HFF-Myc (cell line): ENCODE data around the gene TSPAN9.

Experiments used
- DNase-seq: peaks from one replicate; pipeline ENCODE4 v3.0.0-alpha.2; 2011; ENCODE audit warnings: low read depth; ENCODE audit errors: extremely low read depth
- H3K4me3 ChIP-seq: replicated peaks from 2 replicates; pipeline ENCODE4 v1.5.1; 2011; ENCODE audit warnings: low read depth, mild to moderate bottlenecking, control low read depth, low read length
- TF ChIP-seq, protein P1 (sequence below): IDR thresholded peaks from 2 replicates; pipeline ENCODE4 v1.5.1; 2012; ENCODE audit warnings: mild to moderate bottlenecking, low read depth, low read length, control low read depth; ENCODE audit errors: missing control alignments

Gene TSPAN9

DNA sequence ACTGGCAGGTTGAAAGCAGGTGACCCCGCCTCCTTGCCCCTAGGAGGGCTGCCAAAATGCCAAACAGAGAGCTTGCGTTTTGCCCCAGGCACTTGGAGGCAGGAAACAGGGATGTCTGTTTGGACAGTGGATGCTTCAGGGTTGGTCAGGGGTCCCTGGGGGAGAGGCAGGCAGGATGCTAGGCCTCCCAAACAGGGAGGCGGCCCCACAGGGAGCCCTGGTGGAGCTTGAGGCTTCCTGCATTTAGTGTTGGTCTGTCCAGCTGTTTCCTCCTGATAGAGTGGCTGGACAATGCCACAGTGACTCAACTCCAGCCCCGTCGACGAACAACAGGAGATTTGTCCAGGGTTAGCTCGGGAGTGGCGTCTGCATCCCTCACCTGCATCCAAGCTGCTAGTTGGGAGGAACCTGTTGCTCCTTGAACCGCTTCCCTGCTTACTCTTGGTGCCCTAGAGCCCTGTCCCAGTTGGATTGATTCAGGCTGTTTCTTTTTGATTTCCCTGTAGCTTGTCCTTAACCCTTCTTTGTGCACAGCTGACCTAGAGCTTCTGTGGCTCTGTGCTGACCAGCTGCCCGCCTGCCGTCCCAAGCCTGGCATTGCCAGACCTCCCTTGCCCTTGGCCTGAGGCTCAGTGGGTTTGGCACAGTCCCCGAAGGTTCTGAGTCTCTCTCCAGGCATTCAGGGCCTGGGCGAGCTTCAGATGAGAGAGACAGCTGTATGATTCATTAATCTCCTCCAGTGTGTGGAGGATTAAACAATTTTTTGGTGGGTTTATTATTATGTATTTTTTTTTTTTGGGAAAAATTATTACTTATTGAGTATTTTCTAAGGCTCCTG lies 45.9 kb downstream of the TSPAN9 start:
- no peak overlapping the region for H3K4me3 ChIP-seq
- no peak for DNase-seq
- TF ChIP-seq, protein P1, sequence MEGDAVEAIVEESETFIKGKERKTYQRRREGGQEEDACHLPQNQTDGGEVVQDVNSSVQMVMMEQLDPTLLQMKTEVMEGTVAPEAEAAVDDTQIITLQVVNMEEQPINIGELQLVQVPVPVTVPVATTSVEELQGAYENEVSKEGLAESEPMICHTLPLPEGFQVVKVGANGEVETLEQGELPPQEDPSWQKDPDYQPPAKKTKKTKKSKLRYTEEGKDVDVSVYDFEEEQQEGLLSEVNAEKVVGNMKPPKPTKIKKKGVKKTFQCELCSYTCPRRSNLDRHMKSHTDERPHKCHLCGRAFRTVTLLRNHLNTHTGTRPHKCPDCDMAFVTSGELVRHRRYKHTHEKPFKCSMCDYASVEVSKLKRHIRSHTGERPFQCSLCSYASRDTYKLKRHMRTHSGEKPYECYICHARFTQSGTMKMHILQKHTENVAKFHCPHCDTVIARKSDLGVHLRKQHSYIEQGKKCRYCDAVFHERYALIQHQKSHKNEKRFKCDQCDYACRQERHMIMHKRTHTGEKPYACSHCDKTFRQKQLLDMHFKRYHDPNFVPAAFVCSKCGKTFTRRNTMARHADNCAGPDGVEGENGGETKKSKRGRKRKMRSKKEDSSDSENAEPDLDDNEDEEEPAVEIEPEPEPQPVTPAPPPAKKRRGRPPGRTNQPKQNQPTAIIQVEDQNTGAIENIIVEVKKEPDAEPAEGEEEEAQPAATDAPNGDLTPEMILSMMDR: no peak

DNA sequence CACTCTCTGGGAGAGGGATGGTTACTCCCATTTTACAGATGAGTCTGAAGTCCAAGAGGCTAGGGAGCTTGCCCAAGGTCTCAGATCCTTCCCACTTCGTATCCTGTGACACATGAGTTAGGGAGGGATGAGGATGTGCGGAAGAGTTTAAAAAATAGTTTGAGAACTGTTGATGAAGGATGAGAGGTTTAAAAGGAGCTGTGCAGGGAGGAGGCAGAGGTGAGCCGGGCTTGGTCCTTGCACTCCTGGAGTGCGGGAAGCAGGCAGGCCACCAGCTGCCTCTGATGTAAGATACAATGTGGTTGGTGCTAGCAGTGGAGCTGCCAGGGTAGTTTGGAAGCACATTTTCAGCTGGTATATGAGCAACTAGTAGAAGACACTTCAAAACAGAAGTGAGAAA lies 46.5 kb downstream of the TSPAN9 start:
- no peak for DNase-seq
- TF ChIP-seq, protein P1: no peak

DNA sequence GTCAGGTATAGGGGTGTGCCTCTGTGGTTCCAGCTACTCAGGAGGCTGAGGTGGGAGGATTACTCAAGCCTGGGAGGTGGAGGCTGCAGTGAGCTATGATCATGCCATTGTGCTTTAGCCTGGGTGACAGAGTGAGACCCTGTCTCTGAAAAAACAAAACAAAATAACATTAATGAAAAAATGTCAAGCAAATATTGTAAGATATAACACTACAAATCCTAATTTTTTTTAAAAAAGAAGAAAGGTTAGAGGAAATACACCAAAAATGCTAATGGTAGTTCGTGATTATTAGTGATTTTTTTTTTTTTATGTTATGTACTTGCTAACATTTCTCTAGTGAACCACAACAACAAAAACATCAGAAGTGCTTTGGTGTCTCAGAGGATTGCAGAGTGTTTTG lies 47.7 kb downstream of the TSPAN9 start:
- TF ChIP-seq, protein P1: no peak
- H3K4me3 ChIP-seq: no peak overlapping the region
- no peak for DNase-seq

More for the DNA sequence above, 46.5 kb downstream of the TSPAN9 start:
- no peak overlapping the region for H3K4me3 ChIP-seq

DNA sequence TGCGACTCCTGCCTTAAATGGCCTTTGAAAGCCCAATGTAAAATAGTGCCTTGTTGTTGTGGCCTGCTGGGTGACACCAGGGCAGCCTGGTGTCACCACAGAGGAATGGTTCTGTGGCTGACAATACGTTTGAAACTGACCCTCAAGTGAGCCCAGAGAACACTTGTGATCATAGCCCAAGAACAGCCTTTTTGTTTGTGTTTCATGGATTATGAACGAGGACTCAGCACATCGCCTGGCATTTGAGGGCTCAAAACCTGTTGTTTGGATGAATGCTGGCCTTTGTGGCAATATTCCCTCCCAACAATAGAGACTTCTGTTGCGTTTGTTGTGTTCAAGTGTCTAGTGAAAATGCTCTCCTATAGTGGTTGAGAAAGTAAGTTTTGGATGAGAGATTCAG lies 48.5 kb downstream of the TSPAN9 start:
- DNase-seq: no peak
- no peak overlapping the region for H3K4me3 ChIP-seq
- TF ChIP-seq, protein P1: no peak

DNA sequence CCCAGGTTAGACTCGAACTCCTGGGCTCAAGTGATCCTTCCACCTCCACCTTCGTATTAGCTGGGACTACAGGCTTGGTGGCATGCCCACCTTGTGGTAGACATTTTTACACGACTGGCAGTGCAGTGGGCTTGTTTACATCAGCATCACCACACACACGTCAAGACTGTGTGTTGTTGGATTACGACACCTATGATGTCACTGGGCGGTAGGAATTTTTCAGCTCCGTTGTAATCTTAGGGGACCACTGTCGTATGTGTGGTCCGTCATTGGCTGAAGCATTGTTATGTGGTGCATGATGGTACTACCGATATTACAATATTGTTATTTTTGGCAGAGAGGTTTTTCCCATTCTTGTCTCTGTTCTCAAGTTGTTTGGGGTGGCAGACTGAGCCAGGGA lies 50.7 kb downstream of the TSPAN9 start:
- TF ChIP-seq, protein P1: no peak
- no peak for DNase-seq
- no peak overlapping the region for H3K4me3 ChIP-seq

DNA sequence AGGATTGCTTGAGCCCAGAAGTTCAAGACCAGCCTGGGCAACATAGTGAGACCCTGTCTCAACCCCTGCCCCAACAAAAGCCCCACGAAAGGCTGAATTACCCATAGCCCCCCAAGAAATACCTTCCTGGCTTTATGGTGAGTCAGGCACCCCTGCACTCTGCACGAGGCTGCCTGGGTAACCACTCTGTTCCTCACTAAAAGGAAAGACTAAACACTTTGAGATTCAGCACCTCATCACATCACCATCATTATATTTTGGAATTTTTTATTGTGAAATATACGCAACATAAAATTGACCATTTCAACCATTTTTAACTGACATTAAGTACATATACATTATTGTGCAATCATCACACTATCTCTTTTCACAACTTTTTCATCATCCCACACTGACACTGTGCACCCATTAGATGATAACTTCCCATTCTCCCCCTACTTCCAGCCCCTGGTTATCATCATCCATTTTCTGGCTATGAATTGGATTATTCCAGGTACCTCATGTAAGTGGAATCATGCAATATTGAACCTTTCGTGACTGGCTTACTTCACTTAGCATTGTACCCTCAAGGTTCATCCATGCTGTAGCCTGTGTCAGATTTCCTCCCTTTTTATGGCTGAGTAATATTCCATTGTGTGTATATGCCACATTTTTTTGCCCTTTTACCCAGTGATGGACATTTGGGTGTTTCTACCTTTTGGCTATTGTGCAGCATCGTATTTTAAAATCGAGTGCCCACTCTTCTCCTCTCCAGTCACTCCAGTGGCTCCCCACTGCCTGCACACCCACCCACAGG lies 51.5 kb downstream of the TSPAN9 start:
- TF ChIP-seq, protein P1: no peak
- no peak overlapping the region for H3K4me3 ChIP-seq
- DNase-seq: no peak
